ENCODE data around the gene DEXI. TPM values are rescaled to one million over a fixed set of nuclear protein-coding genes. Genes with fewer than 3 reads are reported as not detected.
A peak's percentile ranks its signal among the peaks of the same experiment; 100 is the strongest.

The DEXI gene
- polyA plus RNA-seq, 3 donors: 4.9 to 10.8 (median 6.8) TPM

DNA sequence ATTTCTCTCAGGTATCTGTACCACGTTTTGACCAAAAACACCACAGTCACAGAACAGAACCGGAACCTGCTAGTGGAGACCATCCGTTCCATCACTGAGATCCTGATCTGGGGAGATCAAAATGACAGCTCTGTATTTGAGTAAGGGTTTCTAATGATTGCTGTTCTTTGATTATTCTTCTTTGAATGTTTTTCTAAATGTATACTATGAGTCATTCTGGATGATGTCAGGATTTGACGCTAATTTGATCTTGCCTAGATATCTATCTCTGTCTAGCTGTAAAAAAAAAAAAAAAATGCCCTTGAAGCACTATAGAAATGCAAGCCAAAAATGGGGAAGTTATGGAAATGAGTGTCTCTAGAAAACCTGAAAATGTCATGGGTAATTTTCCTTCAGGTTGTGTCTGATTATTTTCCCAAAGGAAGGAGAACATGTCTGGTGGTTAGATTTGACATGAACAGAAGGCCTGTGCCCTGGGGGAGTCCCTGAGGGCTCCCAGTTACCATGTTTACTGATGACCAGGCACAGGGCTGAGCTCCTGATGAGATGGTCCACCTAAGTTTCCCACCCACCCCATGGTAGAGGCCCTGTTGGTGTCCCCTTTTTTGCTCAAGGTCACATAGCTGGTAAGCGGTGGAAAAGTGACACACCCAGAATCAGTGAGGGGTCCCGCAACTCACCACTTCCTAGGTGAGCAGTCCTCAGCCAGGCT lies 15.7 kb upstream of the DEXI start:
- H3K9me3 ChIP-seq (replicated peaks in 1 of 2; ENCODE audit: control insufficient read depth in 1 of 2, insufficient read depth in 1 of 2, low read length in 2 of 2): no peaks in the 10 kb centered on the region
- no peak overlapping the region for H3K27ac Mint-ChIP-seq
- no peak overlapping the region for H3K4me3 ChIP-seq (replicated peaks in 1 of 3; ENCODE audit: low read depth in 2 of 3, low read length in 3 of 3)
- H3K27me3 ChIP-seq (ENCODE audit: control insufficient read depth in 2 of 2, insufficient read depth in 2 of 2, low read length in 2 of 2): no peaks in the 10 kb centered on the region
- H3K9ac ChIP-seq (ENCODE audit: insufficient read depth, low read length, poor library complexity, severe bottlenecking): no peak overlapping the region
- no peak overlapping the region for H3K4me2 ChIP-seq (replicated peaks; ENCODE audit: extremely low read depth, low read length, poor library complexity, severe bottlenecking)
- no peak overlapping the region for H3K27ac ChIP-seq (ENCODE audit: low read depth in 1 of 2, low read length in 2 of 2)
- peaks cover 54% of the 10 kb centered on the region for H4K20me1 ChIP-seq (ENCODE audit: insufficient read depth, low read length)
- no peak overlapping the region for H2AFZ ChIP-seq (ENCODE audit: insufficient read depth, low read depth, low read length, poor library complexity, severe bottlenecking)
- no peak for TF ChIP-seq CTCF (IDR thresholded peaks at IDR 0.05)
- intact Hi-C loops (cut with micrococcal nuclease): no loop called here
- DNase-seq: no peak
- peaks cover 20% of the 10 kb centered on the region for H3K79me2 ChIP-seq (ENCODE audit: insufficient read depth, low read length)
- no CpG with 5 or more reads among the region's 6 CpGs for WGBS (ENCODE audit: insufficient coverage)
- peaks cover 51 to 54% of the 10 kb centered on the region in 2 donors for H3K36me3 Mint-ChIP-seq
- no peaks in the 10 kb centered on the region for H3K9me3 Mint-ChIP-seq
- no peak overlapping the region for H3K4me3 Mint-ChIP-seq
- H3K4me1 ChIP-seq (ENCODE audit: control insufficient read depth in 1 of 2, insufficient read depth in 2 of 2, low read length in 2 of 2): peaks cover 6 to 8% of the 10 kb centered on the region in 2 donors
- H3K36me3 ChIP-seq (replicated peaks in 1 of 2; ENCODE audit: control insufficient read depth in 1 of 2, insufficient read depth in 2 of 2, low read length in 2 of 2): peaks cover 18 to 51% of the 10 kb centered on the region in 2 donors
- H3K27me3 Mint-ChIP-seq (ENCODE audit: low read depth in 3 of 3): peaks cover 0 to 5% (median 0%) of the 10 kb centered on the region in 3 donors
- peaks cover 22% of the 10 kb centered on the region for H3K4me1 Mint-ChIP-seq

GRCh38 chr16:10954903-10955302 lies 12.6 kb upstream of the DEXI start:
- no peak overlapping the region for H2AFZ ChIP-seq (ENCODE audit: insufficient read depth, low read depth, low read length, poor library complexity, severe bottlenecking)
- intact Hi-C loops (cut with micrococcal nuclease): no loop called here
- Mint-ChIP-seq H3K4me3 (no peak overlapping the region), H3K9me3 (no peaks in the 10 kb centered on the region), H3K36me3 (peaks cover 29 to 32% of the 10 kb centered on the region in 2 donors), H3K4me1 (peaks cover 24% of the 10 kb centered on the region), H3K27me3 (ENCODE audit: low read depth in 3 of 3) (peaks cover 0 to 5% (median 0%) of the 10 kb centered on the region in 3 donors), H3K27ac (peak overlapping the region in 1 of 7 donors; percentile 23)
- no peak overlapping the region for H3K4me3 ChIP-seq (replicated peaks in 1 of 3; ENCODE audit: low read depth in 2 of 3, low read length in 3 of 3)
- H3K36me3 ChIP-seq (replicated peaks in 1 of 2; ENCODE audit: control insufficient read depth in 1 of 2, insufficient read depth in 2 of 2, low read length in 2 of 2): peaks cover 3 to 21% of the 10 kb centered on the region in 2 donors
- no peak for TF ChIP-seq CTCF (IDR thresholded peaks at IDR 0.05)
- 90% methylated on average over 4 of the region's 7 CpGs for WGBS (ENCODE audit: insufficient coverage)
- H3K4me2 ChIP-seq (replicated peaks; ENCODE audit: extremely low read depth, low read length, poor library complexity, severe bottlenecking): no peak overlapping the region
- peaks cover 35% of the 10 kb centered on the region for H3K79me2 ChIP-seq (ENCODE audit: insufficient read depth, low read length)
- H3K27me3 ChIP-seq (ENCODE audit: control insufficient read depth in 2 of 2, insufficient read depth in 2 of 2, low read length in 2 of 2): no peaks in the 10 kb centered on the region
- H3K9ac ChIP-seq (ENCODE audit: insufficient read depth, low read length, poor library complexity, severe bottlenecking): no peak overlapping the region
- no peak for DNase-seq
- H3K4me1 ChIP-seq (ENCODE audit: control insufficient read depth in 1 of 2, insufficient read depth in 2 of 2, low read length in 2 of 2): peaks cover 6 to 8% of the 10 kb centered on the region in 2 donors
- no peak overlapping the region for H3K27ac ChIP-seq (ENCODE audit: low read depth in 1 of 2, low read length in 2 of 2)
- no peaks in the 10 kb centered on the region for H3K9me3 ChIP-seq (replicated peaks in 1 of 2; ENCODE audit: control insufficient read depth in 1 of 2, insufficient read depth in 1 of 2, low read length in 2 of 2)
- peaks cover 73% of the 10 kb centered on the region for H4K20me1 ChIP-seq (ENCODE audit: insufficient read depth, low read length)

Data from CD14-positive monocyte (primary cell).